MG63 (cell line): Measurements from ENCODE around the gene CCNI. TPM values are rescaled to one million over a fixed set of nuclear protein-coding genes. Genes with fewer than 3 reads are reported as not detected.

Source experiments
- DNase-seq: peaks from one replicate; pipeline ENCODE4 v3.0.0-alpha.2; 2020
- H3K27me3 ChIP-seq: fragments of 250-450 bp; sonication (Bioruptor Pico); 2 replicates; pipeline ENCODE4 v1.5.1; 2020; ENCODE audit warnings: mild to moderate bottlenecking, moderate library complexity
- H3K36me3 ChIP-seq: fragments of 250-450 bp; sonication (Bioruptor Pico); 2 replicates; pipeline ENCODE4 v1.5.1; 2020; ENCODE audit warnings: mild to moderate bottlenecking, moderate library complexity
- H3K4me3 ChIP-seq: fragments of 250-450 bp; sonication (Bioruptor Pico); 2 replicates; pipeline ENCODE4 v1.5.1; 2020; ENCODE audit warnings: mild to moderate bottlenecking, moderate library complexity
- H3K9me3 ChIP-seq: fragments of 250-450 bp; sonication (Bioruptor Pico); 2 replicates; pipeline ENCODE4 v1.5.1; 2020; ENCODE audit warnings: mild to moderate bottlenecking, moderate library complexity
- total RNA-seq: library from RNA; depleted of rRNA; stranded (reverse); fragments of >200 nt; shearing (Covaris generic); gene quantifications from 2 replicates; pipeline ENCODE4 v1.2.3, GENCODE V29; 2014; ENCODE audit warnings: low replicate concordance; rRNA removed

CCNI gene
- total RNA-seq, 1 experiment from 2014 or later, result 136 TPM

GRCh38 chr4:76998251-76998901 is 77.4 kb downstream of the CCNI start:
- Histone ChIP-seq H3K4me3 (no peak overlapping the region), H3K36me3 (peaks cover 19% of the 10 kb centered on the region), H3K27me3 (no peaks in the 10 kb centered on the region), H3K9me3 (no peaks in the 10 kb centered on the region)
- DNase-seq, result no peak

GRCh38 chr4:76997532-76997931 is 78.3 kb downstream of the CCNI start:
- Histone ChIP-seq H3K4me3 (no peak overlapping the region), H3K9me3 (no peaks in the 10 kb centered on the region), H3K27me3 (no peaks in the 10 kb centered on the region), H3K36me3 (peaks cover 14% of the 10 kb centered on the region)
- DNase-seq, result no peak

Other genes starting within 250 kb of the CCNI start
- gene SOWAHB, start 177.8 kb downstream of the CCNI start, total RNA-seq, result not detected in 2 replicates
- gene SEPTIN11, start 126.2 kb downstream of the CCNI start, total RNA-seq, result 20.5 and 23.0 TPM in 2 replicates
- 10.1 and 19.2 TPM in 2 replicates for gene CCNG2, start 81.2 kb upstream of the CCNI start, total RNA-seq